Measurements from ENCODE around the gene PLA2R1.
"Not testable (repeated sequence)": the region's sequence is repeated elsewhere in the genome, so short reads cannot be mapped to it uniquely, and the experiment has no call there.

PLA2R1 gene

DNA sequence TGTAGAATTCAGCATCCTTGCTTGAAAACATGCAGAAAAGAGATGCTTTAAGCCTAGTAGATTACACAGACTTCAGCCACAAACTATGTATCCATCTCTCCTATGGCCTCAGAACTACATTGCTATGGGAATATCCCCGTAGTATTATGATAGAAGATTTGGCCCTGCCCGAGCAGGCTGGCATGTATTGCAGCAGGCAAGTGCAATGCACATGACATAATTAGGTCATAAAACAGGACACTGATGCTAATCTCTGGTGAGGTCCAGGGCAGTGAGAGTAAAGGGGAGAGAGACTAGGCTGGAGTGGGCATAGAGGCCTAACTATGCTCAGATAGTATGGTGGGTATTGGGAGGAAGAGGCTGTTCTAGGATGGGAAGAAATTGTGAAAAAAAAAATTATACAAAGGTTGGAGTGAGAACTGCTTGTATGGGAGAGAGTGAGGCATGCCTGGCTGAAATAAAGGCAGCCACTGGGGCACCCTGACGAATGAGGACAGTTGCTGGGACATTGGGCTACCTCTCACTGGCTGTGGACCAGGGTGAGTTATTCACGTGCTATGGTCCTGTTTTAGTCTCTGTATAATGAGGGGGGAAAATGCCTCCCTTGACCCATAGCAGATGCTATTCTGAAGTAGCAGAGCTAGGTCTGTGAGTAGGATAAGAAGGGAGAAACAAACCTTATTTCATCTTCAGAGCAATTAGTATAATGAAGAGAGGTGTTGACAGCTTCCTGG lies 1.6 kb upstream of the PLA2R1 start:
- no peak for DNase-seq (ENCODE audit: low spot score)

DNA sequence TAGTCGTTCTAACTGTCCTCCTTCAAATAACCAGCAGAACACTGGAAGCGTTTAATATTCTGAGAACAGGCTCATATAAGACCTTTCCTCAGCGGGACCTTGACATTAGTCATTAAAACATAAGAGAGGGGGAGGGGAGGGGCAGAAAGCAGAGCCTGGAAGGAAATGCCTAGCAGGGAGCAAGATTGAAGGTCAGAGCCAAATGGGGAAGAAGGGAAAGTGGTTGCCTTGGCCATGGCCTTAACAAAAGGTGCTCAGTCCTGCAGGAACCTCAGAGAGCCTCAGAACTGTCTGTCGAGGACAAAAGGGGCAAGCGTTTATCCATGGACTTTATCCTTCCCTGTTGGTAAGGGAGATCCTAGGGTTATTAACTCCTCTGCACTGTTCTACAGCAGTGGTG lies 856 bp upstream of the PLA2R1 start:
- peak; percentile 14 for DNase-seq (ENCODE audit: low spot score)

DNA sequence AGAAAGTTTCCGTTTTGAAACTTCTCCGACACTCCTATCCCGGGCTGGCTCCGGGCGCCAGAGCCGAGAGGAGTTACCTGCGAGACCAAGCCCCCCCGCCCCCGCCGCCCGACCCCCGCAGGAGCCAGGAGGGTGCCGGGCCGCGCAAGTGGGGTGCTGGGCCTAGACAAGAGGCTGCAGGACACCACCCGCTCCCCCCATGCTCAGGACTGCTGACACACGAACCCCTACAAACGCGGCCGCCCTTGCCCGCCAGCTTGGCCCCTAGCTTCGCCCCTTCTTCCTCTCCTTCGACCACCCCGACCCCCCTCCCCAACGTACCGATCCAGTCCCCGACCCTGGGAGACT lies 497 bp downstream of the PLA2R1 start:
- no peak for DNase-seq (ENCODE audit: low spot score)

DNA sequence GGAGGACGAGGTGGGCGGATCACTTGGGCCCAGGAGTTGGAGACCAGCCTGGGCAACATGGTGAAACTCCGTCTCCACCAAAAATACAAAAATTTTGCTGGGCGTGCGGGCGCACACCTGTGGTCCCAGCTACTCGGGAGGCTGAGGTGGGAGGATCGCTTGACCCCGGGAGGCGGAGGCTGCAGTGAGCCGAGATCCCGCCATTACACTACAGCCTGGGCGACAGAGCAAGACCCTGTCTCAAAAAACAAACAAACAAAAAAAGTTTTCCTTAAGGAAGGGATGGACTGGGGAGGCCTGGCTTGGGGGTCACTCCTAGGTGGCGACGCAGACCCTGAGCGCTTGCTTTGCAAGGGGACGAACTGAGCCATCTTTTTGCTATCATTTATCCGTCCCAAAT lies 882 bp downstream of the PLA2R1 start:
- DNase-seq (ENCODE audit: low spot score): no peak

DNA sequence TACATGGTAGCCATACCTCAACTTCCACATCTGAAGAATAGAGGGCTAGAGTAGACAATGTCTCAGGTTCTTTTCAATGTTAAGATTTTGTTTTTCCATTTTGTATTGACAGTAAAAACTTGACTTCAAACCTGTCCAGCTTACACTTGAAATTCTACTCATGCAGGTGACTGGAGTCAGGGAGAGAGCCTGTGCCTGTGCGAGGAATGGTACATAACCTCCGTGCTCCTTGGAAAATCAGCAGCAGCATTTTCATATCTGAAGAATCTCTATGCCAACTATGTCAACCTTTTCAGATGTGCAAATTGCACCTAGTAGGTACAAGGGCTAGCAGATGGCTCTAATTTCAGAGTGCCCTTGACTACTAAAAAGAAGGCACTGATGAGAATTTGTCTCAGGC lies 2.1 kb downstream of the PLA2R1 start:
- no peak for DNase-seq (ENCODE audit: low spot score)

DNA sequence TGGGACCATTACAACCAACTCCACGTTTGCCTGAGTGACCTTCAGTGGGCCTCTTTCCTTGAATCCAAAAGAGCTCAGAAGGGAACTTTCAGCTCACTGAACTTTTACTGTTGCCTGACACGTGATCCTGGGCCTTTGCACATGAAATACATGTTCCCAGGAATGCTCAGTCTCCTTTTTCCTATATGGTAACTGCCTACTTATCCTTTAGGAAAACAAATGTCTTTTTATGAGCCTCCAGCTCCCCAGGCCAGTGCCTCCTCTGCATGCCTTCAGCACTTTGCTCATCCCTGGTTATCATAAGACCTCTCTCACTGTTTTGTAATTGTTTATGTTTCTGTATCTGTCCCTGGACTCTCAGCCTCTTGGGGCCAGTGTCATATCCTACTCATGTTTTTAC lies 5.1 kb downstream of the PLA2R1 start:
- no peak for DNase-seq (ENCODE audit: low spot score)

DNA sequence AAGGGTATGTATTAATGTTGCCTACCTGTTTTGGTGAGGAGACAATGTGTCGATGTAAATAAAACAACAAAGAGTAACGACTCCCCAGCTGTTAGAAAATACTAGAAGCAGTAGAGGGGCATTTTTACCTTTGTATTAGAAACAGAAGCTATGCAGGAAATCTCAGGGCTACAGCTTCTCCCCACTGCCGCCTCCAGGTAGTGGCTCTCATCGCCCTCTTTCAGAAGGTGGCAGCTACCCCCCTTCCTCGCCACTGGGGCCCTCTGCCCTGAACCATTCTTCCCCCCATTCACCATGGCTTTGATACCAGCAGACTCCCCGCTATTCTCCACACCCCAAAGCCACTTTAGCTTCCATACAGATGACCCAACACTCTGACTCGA lies 6.7 kb downstream of the PLA2R1 start:
- no peak for DNase-seq (ENCODE audit: low spot score)

DNA sequence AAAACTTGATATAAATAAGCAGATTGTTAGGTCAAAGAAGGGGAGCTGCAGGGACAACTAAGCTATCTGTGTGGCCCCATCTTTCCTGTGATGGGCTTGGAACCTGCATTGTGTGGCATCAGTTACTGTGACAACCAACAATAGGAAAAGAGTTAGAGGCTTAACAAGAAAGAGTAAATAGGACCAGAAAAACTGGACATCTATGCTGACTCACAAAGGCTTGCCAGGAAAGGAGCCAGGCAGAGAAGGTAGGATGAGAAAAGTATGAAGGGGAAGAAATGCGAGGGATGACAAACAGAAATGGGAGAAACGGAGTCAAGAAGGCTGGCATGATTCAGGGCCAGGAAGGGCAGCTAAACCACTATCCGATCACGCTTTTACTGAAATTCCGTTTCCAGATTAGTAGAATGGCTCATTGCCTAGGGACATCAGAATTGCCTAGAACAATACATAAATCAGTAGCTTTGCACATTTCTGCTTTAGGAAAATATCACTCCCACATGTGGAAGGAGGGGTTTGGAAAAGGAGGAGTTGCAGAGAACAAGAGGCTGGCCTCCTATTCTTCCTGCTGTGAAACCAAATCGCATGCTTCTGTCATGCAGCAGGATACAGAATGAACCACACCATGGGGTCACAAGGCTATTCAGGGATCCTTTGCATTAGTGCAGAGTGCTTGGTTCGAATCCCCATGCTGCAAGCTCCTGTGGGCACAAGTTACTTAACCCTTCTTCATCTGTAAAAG lies 7.3 kb downstream of the PLA2R1 start:
- no peak for DNase-seq (ENCODE audit: low spot score)

DNA sequence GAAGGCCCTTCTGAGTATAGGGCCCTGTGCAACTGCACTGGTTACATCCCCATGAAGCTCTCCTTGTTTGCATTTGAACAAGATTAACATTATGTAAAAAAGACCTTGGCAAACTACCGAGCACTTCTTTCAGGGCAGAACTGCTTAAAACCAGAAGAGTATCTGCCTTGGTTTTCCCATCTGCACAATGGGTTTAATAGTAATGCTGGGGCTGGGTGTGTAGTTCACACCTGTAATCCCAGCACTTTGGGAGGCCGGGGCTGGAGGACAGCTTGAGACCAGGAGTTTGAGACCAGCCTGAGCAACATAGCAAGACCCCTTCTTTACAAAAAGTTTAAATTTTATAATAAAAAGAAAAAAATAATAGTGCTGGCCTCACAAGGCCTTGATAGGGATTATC lies 8.5 kb downstream of the PLA2R1 start:
- DNase-seq (ENCODE audit: low spot score): no peak

DNA sequence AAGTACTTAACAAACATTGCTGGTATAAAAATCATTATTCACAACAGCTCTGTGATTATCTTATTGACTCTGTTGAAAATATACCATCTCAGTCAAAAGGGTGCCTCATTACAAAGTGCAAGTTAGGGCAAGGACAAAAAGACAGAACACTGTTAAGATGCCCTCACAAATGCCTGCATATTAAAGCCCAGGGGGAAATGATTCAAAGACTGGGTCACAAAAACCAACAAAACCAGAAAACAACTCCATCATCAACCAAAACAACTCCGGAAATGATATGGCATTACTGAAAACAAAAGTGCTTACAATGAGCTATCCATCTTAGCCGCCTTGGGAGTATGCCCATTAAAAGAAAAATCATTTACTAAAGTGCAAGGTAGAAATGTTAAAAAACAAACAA lies 9.9 kb downstream of the PLA2R1 start:
- no peak for DNase-seq (ENCODE audit: low spot score)

DNA sequence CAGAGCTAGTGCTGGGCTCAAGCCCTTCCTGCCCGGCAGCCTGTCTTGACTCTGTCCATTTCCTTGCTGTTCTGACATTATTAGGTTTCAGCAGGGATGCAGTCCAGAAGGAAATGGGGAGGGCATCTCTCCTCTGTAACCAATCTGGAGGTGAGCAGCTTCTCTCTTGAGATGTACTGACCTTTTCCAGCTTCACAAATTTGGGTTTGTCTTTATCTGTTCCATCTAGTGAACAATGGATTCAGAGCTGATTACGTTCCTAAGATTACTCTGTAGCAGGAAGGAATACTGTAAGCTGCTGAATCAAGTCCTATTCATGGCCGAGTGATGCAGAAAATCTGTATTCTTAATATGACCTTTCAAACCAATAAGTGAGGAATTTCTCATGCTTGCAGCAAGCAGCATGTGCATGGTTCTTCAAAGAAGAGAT lies 11.0 kb downstream of the PLA2R1 start:
- peak; percentile 13 for DNase-seq (ENCODE audit: low spot score)

DNA sequence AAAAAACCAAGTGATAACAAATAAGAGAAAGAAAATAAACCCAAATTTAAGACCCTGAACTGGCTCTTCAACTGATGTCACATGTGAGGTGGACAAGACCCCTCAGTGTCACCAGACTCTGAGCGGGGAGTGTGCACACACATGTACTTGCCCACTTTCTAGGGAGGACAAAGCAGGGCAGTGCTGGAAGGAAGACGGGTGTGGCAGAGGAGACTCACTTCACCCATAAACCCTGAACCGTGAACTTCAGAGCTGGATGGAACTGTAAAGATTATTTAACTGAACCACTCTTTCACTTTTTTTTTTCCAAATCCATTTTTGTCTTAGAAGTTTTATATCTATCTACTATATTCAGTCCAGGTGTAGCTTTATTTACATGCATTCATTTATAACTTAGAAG lies 12.3 kb downstream of the PLA2R1 start:
- no peak for DNase-seq (ENCODE audit: low spot score)

DNA sequence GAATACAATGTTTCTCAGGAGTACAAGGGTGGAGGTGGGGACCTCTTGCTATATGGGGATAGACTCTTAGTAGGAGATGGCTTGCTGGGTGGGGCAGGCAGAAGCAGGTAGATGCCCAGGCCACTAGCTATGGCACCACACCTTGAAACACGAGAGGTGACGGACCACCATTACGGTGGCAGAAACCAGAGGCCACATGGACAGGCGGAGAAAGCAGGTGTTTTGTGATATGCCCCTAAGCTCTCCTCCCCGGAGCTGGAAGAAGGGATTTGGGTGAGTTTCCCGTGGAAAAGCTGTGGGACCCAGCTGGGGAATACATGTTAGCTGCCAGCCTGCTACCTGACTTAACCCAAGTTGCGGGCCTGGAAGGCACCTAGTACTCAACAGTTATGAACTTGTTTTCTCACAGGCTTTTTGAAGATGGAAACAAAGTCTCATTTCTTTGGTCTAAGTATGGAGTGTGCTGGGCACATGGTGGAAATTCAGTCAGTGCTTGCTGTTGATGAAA lies 16.7 kb downstream of the PLA2R1 start:
- no peak for DNase-seq (ENCODE audit: low spot score)

DNA sequence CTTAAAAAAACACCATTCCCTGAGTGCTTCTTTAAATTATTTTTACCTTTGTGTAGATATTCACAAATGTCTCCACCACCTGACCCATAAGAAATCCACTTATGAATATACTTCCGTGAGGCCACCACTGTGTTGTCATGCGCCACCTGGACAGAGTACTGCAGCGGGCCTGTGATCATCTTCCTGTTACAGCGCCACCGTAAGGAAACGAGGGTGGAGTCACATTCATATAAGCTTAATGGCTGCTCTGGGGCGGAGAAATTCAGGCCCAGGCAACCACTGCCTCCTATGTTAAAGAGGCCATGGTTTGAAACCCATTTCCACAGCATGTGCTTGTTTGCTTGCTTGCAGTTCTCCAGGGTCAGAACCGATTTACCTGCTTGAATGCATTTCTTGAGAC lies 17.7 kb downstream of the PLA2R1 start:
- DNase-seq (ENCODE audit: low spot score): no peak

DNA sequence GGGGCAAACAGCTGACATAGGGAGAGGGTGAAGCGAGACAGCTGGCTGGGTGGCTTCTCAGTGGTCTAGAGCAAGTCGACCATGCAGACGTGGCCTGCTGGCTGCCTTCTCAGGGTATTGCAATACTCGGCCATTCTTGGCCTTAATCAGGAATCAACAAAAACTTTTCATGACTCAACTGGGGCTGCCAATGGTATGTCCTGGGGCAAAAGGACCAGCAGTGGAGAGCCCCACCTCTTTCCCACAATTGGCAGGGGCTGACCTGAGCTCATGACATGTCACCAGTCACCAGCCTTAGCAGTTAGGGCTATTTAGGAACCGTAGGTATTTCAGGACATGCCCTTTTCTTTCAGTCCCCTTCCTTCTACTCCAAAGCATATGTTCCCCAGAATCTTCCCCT lies 19.1 kb downstream of the PLA2R1 start:
- DNase-seq (ENCODE audit: low spot score): no peak

DNA sequence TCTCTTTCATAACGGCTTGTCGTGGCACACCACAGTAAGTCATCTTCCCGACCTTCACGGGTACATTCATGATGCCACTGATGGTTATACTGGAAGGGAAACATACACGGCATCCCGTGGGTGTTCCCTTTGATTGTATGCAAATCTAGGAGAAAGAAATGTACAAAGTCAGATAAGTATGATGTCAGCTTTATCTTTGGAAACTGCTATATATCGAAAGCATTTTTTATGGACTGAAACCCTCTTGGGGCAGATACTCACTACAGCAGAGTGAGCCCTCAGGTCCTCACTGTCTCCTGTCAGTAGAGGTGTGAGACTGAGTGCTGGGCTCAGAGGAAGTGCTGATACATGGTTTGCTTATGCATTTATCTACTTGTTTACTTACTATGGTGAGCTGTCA lies 20.4 kb downstream of the PLA2R1 start:
- DNase-seq (ENCODE audit: low spot score): no peak

DNA sequence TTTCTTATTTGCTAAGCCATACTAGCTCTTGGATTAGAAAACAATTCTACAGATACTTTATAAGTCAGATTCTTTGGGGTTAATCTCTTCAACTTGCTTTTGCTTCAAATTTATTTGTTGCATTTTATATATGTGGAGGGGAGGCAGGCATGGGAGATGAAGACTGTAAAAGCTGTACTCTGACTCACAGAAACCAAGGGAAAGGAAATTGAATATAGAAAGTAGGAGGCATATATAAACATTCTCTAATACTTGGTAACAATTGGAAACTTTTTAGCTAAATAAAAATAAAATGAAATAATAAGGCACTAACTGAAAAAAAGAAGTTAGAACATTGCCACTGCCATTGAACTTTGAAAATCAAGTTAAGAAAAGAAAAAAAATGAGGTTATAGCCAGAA lies 21.3 kb downstream of the PLA2R1 start:
- no peak for DNase-seq (ENCODE audit: low spot score)

DNA sequence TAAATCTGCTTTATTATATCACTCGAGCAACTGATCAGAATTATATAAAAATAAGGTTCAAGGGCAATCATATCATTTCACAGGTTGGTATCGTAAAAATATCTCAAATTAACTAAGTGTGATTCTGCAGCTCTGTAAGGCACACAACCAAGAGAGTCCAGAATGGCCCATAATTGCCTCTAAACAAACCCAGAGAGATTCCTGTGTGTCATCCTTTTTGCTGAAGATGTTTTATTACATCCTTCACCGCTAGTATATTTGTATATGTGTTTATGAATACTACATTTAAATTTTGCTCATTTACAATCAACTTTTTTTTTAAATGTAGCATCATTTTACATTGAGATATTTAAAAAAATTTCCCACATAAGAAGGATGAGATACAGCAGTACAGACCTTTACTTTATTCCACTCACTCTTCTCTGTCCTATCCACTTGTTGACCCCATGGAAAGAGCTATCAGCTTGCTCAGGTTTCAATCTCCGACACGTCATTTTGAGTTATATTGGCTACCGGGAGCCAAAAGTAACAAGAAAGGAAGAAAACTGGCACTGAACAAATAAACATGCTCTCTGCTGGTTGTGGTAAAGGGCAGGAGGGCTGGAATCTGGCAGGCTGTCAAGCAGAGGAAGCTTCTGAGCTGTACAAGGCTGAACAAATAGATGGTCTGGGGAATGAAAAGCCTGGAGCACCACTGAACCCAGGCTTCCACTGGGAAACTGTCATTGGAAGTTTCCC lies 23.1 kb downstream of the PLA2R1 start:
- peak; percentile 8 for DNase-seq (ENCODE audit: low spot score)

DNA sequence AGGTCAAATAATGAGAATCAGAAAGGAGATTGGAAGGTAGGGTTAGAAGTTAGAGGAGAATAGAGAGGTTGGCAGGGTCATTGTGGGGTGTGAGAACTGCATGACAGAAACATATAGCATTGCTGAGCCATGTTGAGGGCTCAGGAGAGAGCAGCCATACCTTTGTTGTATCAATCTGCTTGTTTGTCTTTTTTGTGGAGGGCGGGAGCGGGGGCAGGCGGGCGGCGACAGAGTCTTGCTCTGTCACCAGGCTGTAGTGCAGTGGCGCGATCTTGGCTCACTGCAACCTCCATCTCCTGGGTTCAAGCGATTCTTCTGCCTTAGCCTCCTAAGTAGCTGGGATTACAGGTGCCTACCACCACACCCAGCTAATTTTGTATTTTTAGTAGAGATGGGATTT lies 23.8 kb downstream of the PLA2R1 start:
- DNase-seq (ENCODE audit: low spot score): not testable (repeated sequence)

DNA sequence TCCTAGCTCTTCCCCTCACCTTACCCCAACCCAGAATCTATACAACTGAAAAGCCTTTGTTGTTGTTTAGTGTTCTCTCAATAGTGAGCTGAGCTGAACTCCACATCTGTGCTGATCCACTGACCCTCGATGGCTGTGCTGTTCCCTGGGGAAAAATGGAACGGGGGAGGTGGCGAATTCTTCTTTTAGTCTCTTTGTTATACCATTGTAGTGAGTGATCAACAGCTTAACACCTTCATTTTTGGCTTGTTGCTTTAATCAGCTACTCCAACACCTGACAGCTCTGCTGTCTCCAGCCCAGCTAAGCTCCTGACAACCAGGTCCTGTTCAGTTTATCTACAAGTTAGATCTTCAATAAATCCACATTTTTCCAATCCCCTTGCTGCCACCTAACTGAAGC lies 25.7 kb downstream of the PLA2R1 start:
- no peak for DNase-seq (ENCODE audit: low spot score)

DNA sequence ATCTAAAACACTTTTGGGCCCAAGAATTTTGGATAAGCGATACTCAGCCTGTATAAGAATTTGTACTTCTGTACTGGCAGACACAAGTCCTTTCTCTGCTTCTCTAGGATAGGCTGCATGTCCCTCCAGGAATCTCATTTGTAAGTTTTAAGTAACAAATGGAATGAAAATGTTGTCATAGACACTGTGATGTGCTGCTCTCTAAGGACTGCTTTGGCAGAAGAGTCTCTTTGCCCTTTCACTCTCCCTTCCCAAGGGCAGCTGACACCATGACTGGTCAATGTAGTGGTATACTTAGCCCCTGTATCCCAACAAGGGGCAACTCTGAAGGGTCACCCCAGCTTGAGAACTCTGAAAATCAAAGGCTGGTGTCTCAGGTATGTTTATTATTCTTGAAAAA lies 27.3 kb downstream of the PLA2R1 start:
- DNase-seq (ENCODE audit: low spot score): no peak

DNA sequence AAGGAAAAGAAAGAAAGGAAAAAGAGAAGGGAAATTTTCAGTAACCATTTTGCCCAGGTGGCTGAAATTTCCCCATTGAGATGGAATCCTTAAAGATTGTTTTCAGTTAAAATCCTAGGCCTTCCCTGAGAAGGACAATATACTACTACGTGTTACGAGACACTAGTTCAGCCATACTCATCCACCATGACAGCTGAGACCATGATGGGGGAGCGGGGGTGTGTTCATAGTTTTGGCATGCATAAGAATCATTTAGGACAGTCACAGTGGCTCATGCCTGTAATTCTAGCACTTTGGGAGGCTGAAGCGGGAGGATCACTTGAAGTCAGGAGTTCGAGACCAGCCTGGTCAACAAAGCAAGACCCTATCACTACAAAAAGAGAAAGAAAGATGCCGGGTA lies 28.0 kb downstream of the PLA2R1 start:
- DNase-seq (ENCODE audit: low spot score): no peak

DNA sequence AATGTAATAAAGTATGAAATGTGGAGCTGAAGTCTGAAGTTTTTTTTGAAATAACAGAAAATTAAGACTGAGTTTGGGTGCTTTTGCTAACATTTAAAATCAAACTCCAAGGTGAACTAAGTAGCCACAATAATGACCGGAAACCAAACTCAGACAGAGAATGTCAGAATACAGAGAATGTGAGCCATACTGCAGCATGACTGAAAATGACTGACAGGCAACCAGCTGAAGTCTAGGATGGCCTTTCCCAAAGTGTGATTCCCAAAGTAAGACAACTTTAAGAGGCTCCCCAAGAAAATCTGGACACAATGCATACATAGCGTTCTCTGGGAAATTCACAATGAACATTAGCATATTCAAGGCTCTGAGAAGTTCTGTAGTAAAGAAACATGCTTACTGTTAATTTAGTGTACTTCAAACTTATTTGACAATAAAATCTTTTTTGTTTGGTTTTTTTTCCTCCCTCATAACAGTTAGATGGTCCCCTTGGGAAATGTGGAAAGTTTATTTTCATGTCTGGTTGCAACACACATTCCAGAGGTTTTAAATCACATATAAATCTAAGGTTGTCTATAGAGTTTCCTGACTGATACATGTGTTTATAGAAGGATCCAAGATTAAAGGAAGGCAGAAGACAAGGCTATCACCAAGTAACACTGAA lies 28.6 kb downstream of the PLA2R1 start:
- DNase-seq (ENCODE audit: low spot score): peak; percentile 53
